SHP77 (cell line): ENCODE measurements around the gene RPTOR.
"Not testable (repeated sequence)": the region's sequence is repeated elsewhere in the genome, so short reads cannot be mapped to it uniquely, and the experiment has no call there.

Experiments used
- DNase-seq, 2 experiments: peaks; one replicate each; lab custom pipeline; 2025; lab: John Stamatoyannopoulos, UW

The RPTOR gene

GRCh38 chr17:80764627-80765145 is 220.0 kb downstream of the RPTOR start:
- DNase-seq, result not testable (repeated sequence)

GRCh38 chr17:80765241-80765961 is 220.8 kb downstream of the RPTOR start:
- no peak for DNase-seq

DNA sequence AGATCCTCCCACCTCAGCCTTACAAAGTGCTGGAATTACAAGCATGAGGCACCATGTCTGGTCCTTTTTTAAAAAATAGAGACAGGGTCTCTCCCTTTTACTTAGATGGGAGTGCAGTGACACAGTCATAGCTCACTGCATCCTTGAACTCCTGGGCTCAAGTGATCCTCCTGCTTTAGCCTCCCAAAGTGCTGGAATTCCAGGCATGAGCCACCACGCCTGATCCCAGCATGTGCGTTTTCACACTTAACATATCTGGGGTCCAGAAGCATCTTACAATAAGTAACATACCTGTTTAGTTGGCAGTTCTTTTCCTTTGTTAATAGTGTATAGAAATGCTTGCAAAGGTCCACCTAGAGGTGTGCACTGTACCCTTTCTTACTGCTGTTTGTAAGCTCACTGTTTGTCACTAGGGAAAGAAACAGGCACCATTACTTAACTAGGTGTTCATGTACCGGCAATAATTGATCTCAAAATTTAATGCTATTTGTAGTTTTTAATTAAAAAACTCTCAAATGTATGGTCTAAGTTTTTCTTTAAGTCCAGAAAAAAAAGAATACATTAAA is 221.7 kb downstream of the RPTOR start:
- no peak for DNase-seq

DNA sequence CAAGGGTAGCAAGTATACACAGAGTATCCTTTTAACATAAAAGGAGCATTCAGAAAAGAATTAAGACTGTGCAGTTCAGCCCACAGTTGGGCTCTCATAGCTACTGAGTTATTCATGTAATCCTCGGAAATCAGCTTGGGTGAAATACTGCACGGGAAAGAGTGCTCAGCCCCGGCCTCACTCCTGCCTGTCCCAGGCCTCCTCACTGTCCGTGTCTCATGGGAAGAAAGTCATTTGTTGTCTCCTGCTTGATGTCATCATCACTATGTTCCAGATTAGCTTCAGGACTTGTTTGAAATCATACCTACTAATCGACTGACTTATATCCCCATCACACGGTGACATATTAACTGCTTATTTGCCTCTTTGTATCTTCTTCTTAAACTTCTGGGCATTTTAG is 223.8 kb downstream of the RPTOR start:
- DNase-seq, result no peak

GRCh38 chr17:80768936-80769335 is 224.3 kb downstream of the RPTOR start:
- no peak for DNase-seq

GRCh38 chr17:80769516-80769915 is 224.9 kb downstream of the RPTOR start:
- no peak for DNase-seq

- DNase-seq, result no peak
These were observed 225.4 kb downstream of the RPTOR start for GRCh38 chr17:80769936-80770625.

GRCh38 chr17:80770881-80771611 is 226.4 kb downstream of the RPTOR start:
- peak; percentile 58 to 78 for DNase-seq

DNA sequence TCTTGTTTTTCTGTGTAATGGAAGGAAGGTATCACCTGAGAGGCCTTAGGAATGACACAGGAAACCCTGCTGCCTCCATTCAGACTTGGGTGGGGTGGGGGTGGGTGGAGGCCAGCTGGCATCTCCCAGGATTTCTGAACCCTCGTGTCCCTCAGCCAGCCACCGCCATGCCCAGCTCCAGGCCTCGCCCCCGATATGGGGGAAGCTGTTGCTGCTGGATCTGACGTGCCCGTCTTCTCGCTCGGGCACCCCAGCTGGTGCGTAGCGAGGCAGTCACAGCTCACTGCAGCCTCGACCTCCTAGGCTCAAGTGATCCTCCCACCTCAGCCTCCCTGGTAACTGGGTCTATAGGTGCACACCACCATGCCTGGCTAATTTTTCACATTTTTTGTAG is 227.0 kb downstream of the RPTOR start:
- no peak for DNase-seq

GRCh38 chr17:80772906-80773242 is 228.2 kb downstream of the RPTOR start:
- DNase-seq, result peak in 1 of 2 experiments; percentile 49

DNA sequence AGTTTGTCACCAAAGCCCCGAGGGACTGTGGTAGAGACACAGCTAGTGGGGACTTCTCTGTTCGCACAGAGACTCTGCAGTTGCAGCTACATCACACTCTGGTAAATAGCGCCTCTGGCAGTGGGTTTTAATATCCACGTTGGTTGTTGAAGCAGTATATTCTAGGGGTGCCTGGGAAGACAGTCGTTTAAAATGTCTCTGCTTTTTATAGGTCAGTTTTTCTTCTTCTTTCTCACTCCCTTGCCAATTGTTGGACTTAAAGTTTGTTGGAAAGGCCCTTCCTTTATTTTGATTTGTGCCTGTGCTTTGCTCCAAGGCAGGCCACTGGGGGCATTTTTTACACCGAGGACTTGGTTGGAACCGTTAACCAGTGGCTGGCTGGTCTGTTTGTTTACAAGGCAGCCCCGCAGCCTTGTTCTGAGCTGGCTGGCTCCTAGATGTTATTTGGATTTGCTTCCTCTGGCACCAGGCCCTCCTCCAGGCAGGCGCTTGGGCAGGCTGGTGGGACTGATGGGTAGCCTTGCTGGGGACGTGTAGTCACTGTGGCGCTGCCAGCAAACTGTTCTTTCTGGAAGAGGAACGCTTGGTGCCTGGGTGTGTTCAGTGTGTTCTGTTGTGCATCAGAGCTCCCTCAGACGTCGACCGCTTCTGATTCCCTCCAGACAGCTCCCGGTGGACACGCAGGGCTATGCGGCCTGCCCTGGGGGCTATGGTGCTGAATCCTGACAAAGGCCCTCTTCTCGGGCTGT is 228.8 kb downstream of the RPTOR start:
- peak; percentile 75 to 88 for DNase-seq

GRCh38 chr17:80774146-80774545 is 229.5 kb downstream of the RPTOR start:
- DNase-seq, result peak; percentile 47 to 52

- peak; percentile 80 to 81 for DNase-seq
These were observed 230.1 kb downstream of the RPTOR start for GRCh38 chr17:80774643-80775281.

GRCh38 chr17:80775863-80776262 is 231.2 kb downstream of the RPTOR start:
- no peak for DNase-seq

- no peak for DNase-seq
These were observed 232.6 kb downstream of the RPTOR start for GRCh38 chr17:80777274-80777673.

DNA sequence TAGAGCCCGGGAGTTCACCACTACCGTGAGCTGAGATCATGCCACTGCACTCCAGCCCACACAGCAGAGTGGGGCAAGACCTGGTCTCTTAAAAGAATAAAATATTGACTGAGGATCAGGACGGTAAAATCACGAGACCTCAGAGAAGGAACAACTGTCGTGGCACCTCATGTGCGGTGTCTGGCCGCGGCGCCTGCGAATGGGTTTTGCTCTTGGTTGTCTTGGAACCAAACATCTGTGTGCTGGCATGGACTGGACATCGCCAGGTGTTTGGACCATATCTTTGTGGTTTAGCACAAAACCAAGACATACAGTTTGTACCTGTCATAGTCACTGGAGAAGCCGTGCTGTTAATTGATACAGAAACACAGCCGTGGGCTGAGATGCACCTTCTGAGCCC is 234.1 kb downstream of the RPTOR start:
- DNase-seq, result no peak

- no peak for DNase-seq
These were observed 234.7 kb downstream of the RPTOR start for GRCh38 chr17:80779336-80779735.

- DNase-seq, result no peak
These were observed 235.3 kb downstream of the RPTOR start for GRCh38 chr17:80779961-80780380.

GRCh38 chr17:80780381-80781198 is 236.0 kb downstream of the RPTOR start:
- no peak for DNase-seq

- no peak for DNase-seq
These were observed 236.6 kb downstream of the RPTOR start for GRCh38 chr17:80781211-80781610.
